Stimulated activated CD4-positive, alpha-beta T cell treated with anti-CD3 and anti-CD28 coated beads, TNF-alpha, amount 100 ng/mL, for 48 hours (primary cell): ENCODE data around the gene ADD2.
"Not testable (repeated sequence)": the region's sequence is repeated elsewhere in the genome, so short reads cannot be mapped to it uniquely, and the experiment has no call there.

ENCODE experiments used
- DNase-seq, 3 donors: peaks; one replicate each; pipeline ENCODE4 v3.0.0-alpha.2; 2020; ENCODE audit warnings: low read depth in 3 of 3

Gene ADD2

GRCh38 chr2:70641263-70641784, 126.7 kb downstream of the ADD2 start:
- no peak for DNase-seq

- no peak for DNase-seq
Measured at GRCh38 chr2:70639841-70640436, 128.1 kb downstream of the ADD2 start.

GRCh38 chr2:70638561-70638960, 129.4 kb downstream of the ADD2 start:
- DNase-seq, result no peak

- DNase-seq, result no peak
Measured at GRCh38 chr2:70633508-70633907, 134.5 kb downstream of the ADD2 start.

GRCh38 chr2:70632966-70633365, 135.0 kb downstream of the ADD2 start:
- no peak for DNase-seq

- no peak for DNase-seq
Measured at GRCh38 chr2:70632388-70632787, 135.6 kb downstream of the ADD2 start.

- no peak for DNase-seq
Measured at GRCh38 chr2:70630761-70631160, 137.2 kb downstream of the ADD2 start.

GRCh38 chr2:70627211-70627898, 140.6 kb downstream of the ADD2 start:
- no peak for DNase-seq

GRCh38 chr2:70626254-70626990, 141.6 kb downstream of the ADD2 start:
- no peak for DNase-seq

- not testable (repeated sequence) for DNase-seq
Measured at GRCh38 chr2:70621536-70621935, 146.5 kb downstream of the ADD2 start.

GRCh38 chr2:70620020-70620419, 148.0 kb downstream of the ADD2 start:
- DNase-seq, result no peak

GRCh38 chr2:70619167-70619566, 148.8 kb downstream of the ADD2 start:
- no peak for DNase-seq

- no peak for DNase-seq
Measured at GRCh38 chr2:70616168-70616694, 151.8 kb downstream of the ADD2 start.

GRCh38 chr2:70615222-70615621, 152.8 kb downstream of the ADD2 start:
- DNase-seq, result no peak

GRCh38 chr2:70613521-70613920, 154.5 kb downstream of the ADD2 start:
- DNase-seq, result no peak

- DNase-seq, result no peak
Measured at GRCh38 chr2:70612574-70612973, 155.4 kb downstream of the ADD2 start.

GRCh38 chr2:70608373-70608772, 159.6 kb downstream of the ADD2 start:
- DNase-seq, result no peak

- no peak for DNase-seq
Measured at GRCh38 chr2:70607121-70607561, 160.9 kb downstream of the ADD2 start.
